ENCODE measurements around the gene ALPP.
"Not testable (repeated sequence)": the region's sequence is repeated elsewhere in the genome, so short reads cannot be mapped to it uniquely, and the experiment has no call there.

The ALPP gene

GRCh38 chr2:232376260-232376659, 2.3 kb upstream of the ALPP start:
- no peaks in the 10 kb centered on the region for H3K4me1 Mint-ChIP-seq (ENCODE audit: low read depth in 2 of 2)
- H3K4me3 Mint-ChIP-seq = no peak overlapping the region
- DNase-seq = no peak
- H3K27ac Mint-ChIP-seq = no peak overlapping the region
- peaks cover 7 to 21% of the 10 kb centered on the region in 2 donors for H3K27me3 Mint-ChIP-seq
- no peak for ATAC-seq (replicated peaks)
- no peaks in the 10 kb centered on the region for H3K36me3 Mint-ChIP-seq (ENCODE audit: insufficient read depth)
- H3K9me3 Mint-ChIP-seq = no peaks in the 10 kb centered on the region

GRCh38 chr2:232376713-232377112, 1.8 kb upstream of the ALPP start:
- Mint-ChIP-seq H3K27me3 (peaks cover 8 to 23% of the 10 kb centered on the region in 2 donors), H3K4me3 (no peak overlapping the region), H3K27ac (no peak overlapping the region), H3K36me3 (ENCODE audit: insufficient read depth) (no peaks in the 10 kb centered on the region), H3K4me1 (ENCODE audit: low read depth in 2 of 2) (no peaks in the 10 kb centered on the region), H3K9me3 (no peaks in the 10 kb centered on the region)
- ATAC-seq (replicated peaks) = no peak
- DNase-seq = no peak

- H3K27ac Mint-ChIP-seq = no peak overlapping the region
- H3K27me3 Mint-ChIP-seq = peaks cover 14 to 29% of the 10 kb centered on the region in 2 donors
- H3K9me3 Mint-ChIP-seq = no peaks in the 10 kb centered on the region
- no peaks in the 10 kb centered on the region for H3K36me3 Mint-ChIP-seq (ENCODE audit: insufficient read depth)
- DNase-seq (no peak), ATAC-seq (replicated peaks) (no peak)
- no peak overlapping the region for H3K4me3 Mint-ChIP-seq
- H3K4me1 Mint-ChIP-seq (ENCODE audit: low read depth in 2 of 2) = no peaks in the 10 kb centered on the region
Observed at GRCh38 chr2:232377319-232377718, 1.2 kb upstream of the ALPP start.

- H3K27me3 Mint-ChIP-seq = peaks cover 22 to 37% of the 10 kb centered on the region in 2 donors
- no peaks in the 10 kb centered on the region for H3K36me3 Mint-ChIP-seq (ENCODE audit: insufficient read depth)
- H3K9me3 Mint-ChIP-seq = no peaks in the 10 kb centered on the region
- no peak overlapping the region for H3K4me3 Mint-ChIP-seq
- no peak for ATAC-seq (replicated peaks)
- DNase-seq = no peak
- no peaks in the 10 kb centered on the region for H3K4me1 Mint-ChIP-seq (ENCODE audit: low read depth in 2 of 2)
- no peak overlapping the region for H3K27ac Mint-ChIP-seq
Observed at GRCh38 chr2:232377841-232378734, 463 bp upstream of the ALPP start.

- not testable (repeated sequence) for ATAC-seq (replicated peaks); H3K4me1 Mint-ChIP-seq (ENCODE audit: low read depth in 2 of 2); H3K36me3 Mint-ChIP-seq (ENCODE audit: insufficient read depth); DNase-seq; H3K27ac Mint-ChIP-seq; H3K4me3 Mint-ChIP-seq; H3K9me3 Mint-ChIP-seq
- H3K27me3 Mint-ChIP-seq = peaks cover 36 to 55% of the 10 kb centered on the region in 2 donors
Observed at GRCh38 chr2:232379610-232380590, 1.3 kb downstream of the ALPP start.

- H3K27ac Mint-ChIP-seq; H3K36me3 Mint-ChIP-seq (ENCODE audit: insufficient read depth); H3K9me3 Mint-ChIP-seq; DNase-seq; ATAC-seq (replicated peaks); H3K4me1 Mint-ChIP-seq (ENCODE audit: low read depth in 2 of 2): not testable (repeated sequence)
- Mint-ChIP-seq H3K27me3 (peaks cover 47 to 70% of the 10 kb centered on the region in 2 donors), H3K4me3 (peak overlapping the region in 1 of 2 donors; percentile 23)
Observed at GRCh38 chr2:232381204-232382031, 2.9 kb downstream of the ALPP start.

GRCh38 chr2:232382331-232383225, 4.0 kb downstream of the ALPP start:
- H3K4me1 Mint-ChIP-seq (ENCODE audit: low read depth in 2 of 2) = peaks cover 4 to 6% of the 10 kb centered on the region in 2 donors
- H3K4me3 Mint-ChIP-seq = no peak overlapping the region
- H3K27ac Mint-ChIP-seq = no peak overlapping the region
- H3K9me3 Mint-ChIP-seq = no peaks in the 10 kb centered on the region
- peaks cover 51 to 75% of the 10 kb centered on the region in 2 donors for H3K27me3 Mint-ChIP-seq
- ATAC-seq (replicated peaks) = no peak
- H3K36me3 Mint-ChIP-seq (ENCODE audit: insufficient read depth) = no peaks in the 10 kb centered on the region
- no peak for DNase-seq

- no peaks in the 10 kb centered on the region for H3K9me3 Mint-ChIP-seq
- no peak overlapping the region for H3K27ac Mint-ChIP-seq
- no peak overlapping the region for H3K4me3 Mint-ChIP-seq
- H3K4me1 Mint-ChIP-seq (ENCODE audit: low read depth in 2 of 2) = peaks cover 4 to 6% of the 10 kb centered on the region in 2 donors
- DNase-seq (no peak), ATAC-seq (replicated peaks) (no peak)
- no peaks in the 10 kb centered on the region for H3K36me3 Mint-ChIP-seq (ENCODE audit: insufficient read depth)
- peaks cover 53 to 71% of the 10 kb centered on the region in 2 donors for H3K27me3 Mint-ChIP-seq
Observed at GRCh38 chr2:232384466-232384865, 5.9 kb downstream of the ALPP start.

GRCh38 chr2:232385058-232385457, 6.5 kb downstream of the ALPP start:
- not testable (repeated sequence) for H3K4me3 Mint-ChIP-seq; H3K4me1 Mint-ChIP-seq (ENCODE audit: low read depth in 2 of 2); ATAC-seq (replicated peaks); H3K9me3 Mint-ChIP-seq; DNase-seq; H3K27ac Mint-ChIP-seq; H3K36me3 Mint-ChIP-seq (ENCODE audit: insufficient read depth)
- peaks cover 56 to 71% of the 10 kb centered on the region in 2 donors for H3K27me3 Mint-ChIP-seq

- no peak overlapping the region for H3K27ac Mint-ChIP-seq
- peak overlapping the region in 1 of 2 donors; percentile 26 for H3K4me3 Mint-ChIP-seq
- peaks cover 4 to 6% of the 10 kb centered on the region in 2 donors for H3K4me1 Mint-ChIP-seq (ENCODE audit: low read depth in 2 of 2)
- H3K36me3 Mint-ChIP-seq (ENCODE audit: insufficient read depth) = no peaks in the 10 kb centered on the region
- H3K27me3 Mint-ChIP-seq = peaks cover 62 to 77% of the 10 kb centered on the region in 2 donors
- ATAC-seq (replicated peaks) (no peak), DNase-seq (no peak)
- H3K9me3 Mint-ChIP-seq = no peaks in the 10 kb centered on the region
Observed at GRCh38 chr2:232385660-232386489, 7.3 kb downstream of the ALPP start.

GRCh38 chr2:232386490-232386739, 7.9 kb downstream of the ALPP start:
- DNase-seq = no peak
- H3K4me3 Mint-ChIP-seq = peak overlapping the region in 1 of 2 donors; percentile 26
- H3K27me3 Mint-ChIP-seq = peaks cover 64 to 82% of the 10 kb centered on the region in 2 donors
- H3K36me3 Mint-ChIP-seq (ENCODE audit: insufficient read depth) = no peaks in the 10 kb centered on the region
- peaks cover 4 to 6% of the 10 kb centered on the region in 2 donors for H3K4me1 Mint-ChIP-seq (ENCODE audit: low read depth in 2 of 2)
- H3K27ac Mint-ChIP-seq = no peak overlapping the region
- no peaks in the 10 kb centered on the region for H3K9me3 Mint-ChIP-seq
- no peak for ATAC-seq (replicated peaks)

Measured in effector memory CD8-positive, alpha-beta T cell (primary cell).